ENCODE data around the gene LDLR. TPM values are rescaled to one million over a fixed set of nuclear protein-coding genes. Genes with fewer than 3 reads are reported as not detected.

Gene LDLR
- total RNA-seq (2022; extraction: Qiagen RNA extraction; ENCODE audit: low read depth): 21.9 to 29.9 TPM (median 27.9 TPM) in 5 replicates

DNA sequence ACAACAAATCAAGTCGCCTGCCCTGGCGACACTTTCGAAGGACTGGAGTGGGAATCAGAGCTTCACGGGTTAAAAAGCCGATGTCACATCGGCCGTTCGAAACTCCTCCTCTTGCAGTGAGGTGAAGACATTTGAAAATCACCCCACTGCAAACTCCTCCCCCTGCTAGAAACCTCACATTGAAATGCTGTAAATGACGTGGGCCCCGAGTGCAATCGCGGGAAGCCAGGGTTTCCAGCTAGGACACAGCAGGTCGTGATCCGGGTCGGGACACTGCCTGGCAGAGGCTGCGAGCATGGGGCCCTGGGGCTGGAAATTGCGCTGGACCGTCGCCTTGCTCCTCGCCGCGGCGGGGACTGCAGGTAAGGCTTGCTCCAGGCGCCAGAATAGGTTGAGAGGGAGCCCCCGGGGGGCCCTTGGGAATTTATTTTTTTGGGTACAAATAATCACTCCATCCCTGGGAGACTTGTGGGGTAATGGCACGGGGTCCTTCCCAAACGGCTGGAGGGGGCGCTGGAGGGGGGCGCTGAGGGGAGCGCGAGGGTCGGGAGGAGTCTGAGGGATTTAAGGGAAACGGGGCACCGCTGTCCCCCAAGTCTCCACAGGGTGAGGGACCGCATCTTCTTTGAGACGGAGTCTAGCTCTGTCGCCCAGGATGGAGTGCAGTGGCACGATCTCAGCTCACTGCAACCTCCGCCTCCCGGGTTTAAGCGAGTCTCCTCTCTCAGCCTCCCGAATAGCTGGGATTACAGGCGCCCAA, at the start of gene LDLR:
Gene LDLR (plus strand): TSS at position 210 of the 760 bp plus-strand sequence. CDS start 86 bp downstream, at position 296.

DNA sequence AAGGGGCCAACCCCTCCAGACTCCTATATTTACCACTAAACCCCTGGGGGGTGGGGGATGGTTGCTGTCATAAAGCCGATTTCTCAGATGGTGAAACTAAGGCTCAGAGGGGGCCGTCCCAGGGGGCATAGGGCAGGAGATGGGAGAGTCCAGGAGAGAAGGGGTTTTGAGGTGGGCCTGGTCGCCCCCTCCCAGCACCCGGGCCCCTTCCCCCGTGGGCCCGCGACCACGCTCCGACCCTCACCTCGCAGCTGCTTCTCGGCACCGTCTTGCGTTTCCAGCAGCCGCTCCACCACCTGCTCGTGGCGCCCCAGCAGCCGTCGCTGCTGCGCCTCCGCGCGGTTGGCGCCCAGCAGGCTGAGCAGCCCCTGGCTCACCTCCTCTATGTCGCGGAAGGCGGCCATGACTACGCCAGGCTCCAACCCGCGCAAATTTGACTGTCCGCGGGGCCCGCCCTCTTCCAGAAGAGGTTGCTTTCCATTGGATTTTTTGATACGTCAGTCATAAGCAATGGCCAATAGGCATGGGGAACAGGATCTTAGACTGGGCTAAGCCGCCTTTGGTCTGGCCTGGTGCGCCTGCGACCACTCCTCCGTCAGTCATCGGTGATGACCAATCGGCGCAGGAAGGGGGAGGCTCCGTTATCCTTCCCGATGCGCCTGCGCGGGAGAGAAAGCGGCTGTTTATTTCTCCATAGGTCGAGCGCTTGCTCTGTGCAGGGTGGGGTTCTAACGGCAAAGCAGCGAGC, 66.3 kb downstream of the LDLR start, which contains the start of gene SPC24:
Gene SPC24 (minus strand): TSS at position 410 of the 748 bp plus-strand sequence. CDS start 6 bp downstream, at position 404.

Other genes starting within 250 kb of the LDLR start
- gene C19orf38, start 241.0 kb upstream of the LDLR start, total RNA-seq (2022; extraction: Qiagen RNA extraction; ENCODE audit: low read depth): not detected in 5 replicates
- gene CARM1, start 217.9 kb upstream of the LDLR start, total RNA-seq (2022; extraction: Qiagen RNA extraction; ENCODE audit: low read depth): 30.1 to 52.5 TPM (median 50.5 TPM) in 5 replicates
- gene YIPF2, start 160.8 kb upstream of the LDLR start, total RNA-seq (2022; extraction: Qiagen RNA extraction; ENCODE audit: low read depth): 12.1 to 24.2 TPM (median 20.4 TPM) in 5 replicates
- gene TIMM29, start 160.7 kb upstream of the LDLR start, total RNA-seq (2022; extraction: Qiagen RNA extraction; ENCODE audit: low read depth): 11.4 to 20.3 TPM (median 18.7 TPM) in 5 replicates
- 9.1 to 12.0 TPM (median 11.8 TPM) in 5 replicates for gene SMARCA4, start 128.4 kb upstream of the LDLR start, total RNA-seq (2022; extraction: Qiagen RNA extraction; ENCODE audit: low read depth)
- 14.2 to 17.8 TPM (median 16.2 TPM) in 5 replicates for gene SPC24, start 66.3 kb downstream of the LDLR start, total RNA-seq (2022; extraction: Qiagen RNA extraction; ENCODE audit: low read depth)
- gene KANK2, start 108.1 kb downstream of the LDLR start, total RNA-seq (2022; extraction: Qiagen RNA extraction; ENCODE audit: low read depth): 34.6 to 59.3 TPM (median 46.8 TPM) in 5 replicates
- not detected in 5 replicates for gene ANGPTL8, start 150.2 kb downstream of the LDLR start, total RNA-seq (2022; extraction: Qiagen RNA extraction; ENCODE audit: low read depth)
- gene DOCK6, start 173.1 kb downstream of the LDLR start, total RNA-seq (2022; extraction: Qiagen RNA extraction; ENCODE audit: low read depth): 5.3 to 11.8 TPM (median 9.6 TPM) in 5 replicates
- not detected in 5 replicates for gene TSPAN16, start 206.7 kb downstream of the LDLR start, total RNA-seq (2022; extraction: Qiagen RNA extraction; ENCODE audit: low read depth)

Measured in A549 treated with ZK216348 at 1 μM for 4 hours (cell line).